IMR-90 (cell line): ENCODE data around the gene TRPC4AP.

ENCODE experiments used
- BHLHE40 ChIP-seq: fragments of 150-350 bp; IDR thresholded peaks from 2 replicates; pipeline ENCODE4 v1.6.1; 2016; ENCODE audit warnings: mild to moderate bottlenecking, low read depth, low read length
- CEBPB ChIP-seq: IDR thresholded peaks from 2 replicates; pipeline ENCODE4 v1.6.1; 2012; ENCODE audit warnings: low read depth, low read length, improper control_type of control experiment
- CHD1 ChIP-seq: IDR thresholded peaks from 2 replicates; pipeline ENCODE4 v1.6.1; 2012; ENCODE audit warnings: low read depth, low read length, improper control_type of control experiment
- CTCF ChIP-seq: conservative IDR thresholded peaks from 2 replicates; pipeline ENCODE4 v1.5.1; 2012; ENCODE audit warnings: mild to moderate bottlenecking, low read depth, low read length, improper control_type of control experiment
- ELK1 ChIP-seq: fragments of 150-350 bp; IDR thresholded peaks from 2 replicates; pipeline ENCODE4 v1.6.1; 2016; ENCODE audit warnings: low read depth, mild to moderate bottlenecking, low read length, moderate library complexity, borderline replicate concordance
- FOS ChIP-seq: fragments of 150-350 bp; IDR thresholded peaks from 2 replicates; pipeline ENCODE4 v1.6.1; 2016; ENCODE audit warnings: low read depth, low read length
- MAFK ChIP-seq: IDR thresholded peaks from 2 replicates; pipeline ENCODE4 v1.6.1; 2012; ENCODE audit warnings: low read depth, low read length, improper control_type of control experiment
- MAZ ChIP-seq: IDR thresholded peaks from 2 replicates; pipeline ENCODE4 v1.6.1; 2012; ENCODE audit warnings: low read depth, mild to moderate bottlenecking, low read length, improper control_type of control experiment, moderate library complexity, borderline replicate concordance
- MXI1 ChIP-seq: IDR thresholded peaks from 2 replicates; pipeline ENCODE4 v1.6.1; 2012; ENCODE audit warnings: low read depth, mild to moderate bottlenecking, low read length, moderate library complexity, borderline replicate concordance
- POLR2A ChIP-seq: IDR thresholded peaks from 2 replicates; pipeline ENCODE4 v1.6.1; 2012; ENCODE audit warnings: mild to moderate bottlenecking, low read depth, low read length
- RAD21 ChIP-seq: IDR thresholded peaks from 2 replicates; pipeline ENCODE4 v1.6.1; 2012; ENCODE audit warnings: low read length, improper control_type of control experiment
- RFX5 ChIP-seq: IDR thresholded peaks from 2 replicates; pipeline ENCODE4 v1.8.0; 2012; ENCODE audit warnings: low read depth, mild to moderate bottlenecking, low read length, moderate library complexity
- SMC3 ChIP-seq: fragments of 150-350 bp; IDR thresholded peaks from 2 replicates; pipeline ENCODE4 v1.6.1; 2016; ENCODE audit warnings: low read depth, mild to moderate bottlenecking, antibody characterized with exemption, low read length, moderate library complexity
- USF2 ChIP-seq: fragments of 150-350 bp; IDR thresholded peaks from 2 replicates; pipeline ENCODE4 v1.6.1; 2017; ENCODE audit warnings: mild to moderate bottlenecking, antibody characterized with exemption, low read length, low read depth

- no peak for TF ChIP-seq CTCF
- TF ChIP-seq POLR2A: no peak
- no peak for TF ChIP-seq RAD21
- TF ChIP-seq SMC3: no peak
- TF ChIP-seq ELK1: no peak
- TF ChIP-seq CEBPB: no peak
- TF ChIP-seq CHD1: no peak
- TF ChIP-seq BHLHE40: no peak
- no peak for TF ChIP-seq MAFK
- TF ChIP-seq USF2: no peak
- TF ChIP-seq MAZ: no peak
- TF ChIP-seq FOS: no peak
- TF ChIP-seq MXI1: no peak
- no peak for TF ChIP-seq RFX5
Observed at GRCh38 chr20:35025116-35025515, 67.5 kb downstream of the TRPC4AP start.
